H1 (cell line): ENCODE data around the gene CTAG2. TPM values are rescaled to one million over a fixed set of nuclear protein-coding genes. Genes with fewer than 3 reads are reported as not detected.

Experiments used
- CTCF ChIA-PET: fragments of 300-600 bp; sonication (Branson Sonifier 250); formaldehyde crosslinking; loops from one replicate; lab custom pipeline; 2021; ENCODE audit not compliant: partially characterized antibody; lab: Charles Lee
- POLR2A ChIA-PET: fragments of 300-600 bp; sonication (Branson Sonifier 250); formaldehyde crosslinking; loops from one replicate; lab custom pipeline; 2021; ENCODE audit warnings: inconsistent platforms; ENCODE audit not compliant: partially characterized antibody; lab: Charles Lee
- DNase-seq, 2 experiments: peaks; one replicate each; pipeline versions ENCODE4 v3.0.0 to v3.0.0-alpha.2; 2010 to 2022; ENCODE audit warnings: low spot score in 2 of 2, low read depth in 1 of 2, mixed read lengths in 1 of 2
- FAIRE-seq: peaks from 2 replicates; lab custom pipeline; 2011; peaks lifted over from hg19 to GRCh38; lab: Jason Lieb, UNC
- H2AFZ ChIP-seq: 2 replicates; pipeline ENCODE4 v1.8.1; 2012; ENCODE audit warnings: low read length, inconsistent platforms
- H2AK5ac ChIP-seq: 2 replicates; pipeline ENCODE4 v1.6.1; 2013; ENCODE audit warnings: low read depth, low read length
- H2BK120ac ChIP-seq: replicated peaks from 2 replicates; pipeline ENCODE3; 2013; ENCODE audit warnings: low read depth, low read length, inconsistent platforms
- H2BK12ac ChIP-seq: 2 replicates; pipeline ENCODE4 v1.6.1; 2013; ENCODE audit warnings: low read depth, low read length
- H2BK15ac ChIP-seq: 2 replicates; pipeline ENCODE4 v1.6.1; 2013; ENCODE audit warnings: low read length
- H2BK20ac ChIP-seq: 2 replicates; pipeline ENCODE4 v1.6.1; 2013; ENCODE audit warnings: low read length
- H2BK5ac ChIP-seq: 2 replicates; pipeline ENCODE4 v1.6.1; 2013; ENCODE audit warnings: low read depth, low read length
- H3K14ac ChIP-seq: 2 replicates; pipeline ENCODE4 v1.6.1; 2013; ENCODE audit warnings: inconsistent platforms; ENCODE audit not compliant: insufficient read length
- H3K18ac ChIP-seq: 2 replicates; pipeline ENCODE4 v1.6.1; 2013; ENCODE audit warnings: low read length; ENCODE audit errors: extremely low read depth
- H3K23ac ChIP-seq: 2 replicates; pipeline ENCODE4 v1.6.1; 2013; ENCODE audit warnings: inconsistent platforms; ENCODE audit not compliant: insufficient read length
- H3K23me2 ChIP-seq: 2 replicates; pipeline ENCODE4 v1.6.1; 2013; ENCODE audit warnings: low read depth, low read length
- H3K27ac ChIP-seq: 2 replicates; pipeline ENCODE4 v1.6.1; 2011; ENCODE audit warnings: low read depth, low read length, inconsistent platforms
- H3K27me3 ChIP-seq, 4 experiments: replicated peaks in 1 of 4; 1 replicate in 1 of 4; 2 replicates in 3 of 4; pipeline versions ENCODE4 v1.6.1 to v1.8.1; 2011 to 2013; ENCODE audit warnings: low read length in 3 of 4, mild to moderate bottlenecking in 3 of 4, inconsistent platforms in 2 of 4, mixed read lengths in 2 of 4, moderate library complexity in 1 of 4; ENCODE audit not compliant: control insufficient read depth in 3 of 4, insufficient read depth in 3 of 4; ENCODE audit errors: extremely low read depth in 1 of 4
- H3K36me3 ChIP-seq, 4 experiments: 2 replicates each; pipeline versions ENCODE4 v1.6.1 to v1.8.1; 2011 to 2013; ENCODE audit warnings: mild to moderate bottlenecking in 4 of 4, low read length in 3 of 4, moderate library complexity in 2 of 4, control low read depth in 1 of 4, inconsistent platforms in 1 of 4; ENCODE audit not compliant: insufficient read depth in 4 of 4, control insufficient read depth in 2 of 4
- H3K4ac ChIP-seq: replicated peaks from 2 replicates; pipeline ENCODE3; 2013; ENCODE audit warnings: low read length, low read depth, mixed read lengths, inconsistent platforms; ENCODE audit not compliant: insufficient read length
- H3K4me1 ChIP-seq, 4 experiments: replicated peaks in 1 of 4; 1 replicate in 1 of 4; 2 replicates in 3 of 4; pipeline versions ENCODE4 v1.6.1 to v1.8.1; 2011 to 2013; ENCODE audit warnings: low read length in 3 of 4, inconsistent platforms in 2 of 4, mixed read lengths in 1 of 4; ENCODE audit not compliant: insufficient read depth in 4 of 4, control insufficient read depth in 3 of 4
- H3K4me2 ChIP-seq, 2 experiments: 2 replicates each; pipeline versions ENCODE4 v1.6.1 to v1.8.1; 2011 to 2013; ENCODE audit warnings: low read depth in 2 of 2, low read length in 2 of 2, control low read depth in 1 of 2, inconsistent platforms in 1 of 2, mild to moderate bottlenecking in 1 of 2; ENCODE audit not compliant: insufficient read depth in 1 of 2
- H3K4me3 ChIP-seq, 4 experiments: fragments of 200-600, 300-600 bp in 1 of 4; sonication (generic), shearing (Covaris generic), sonication (Bioruptor Twin) in 1 of 4; 2 replicates each; pipeline versions ENCODE4 v1.5.1 to v1.8.1; 2011 to 2016; ENCODE audit warnings: low read length in 4 of 4, low read depth in 3 of 4, control low read depth in 2 of 4, inconsistent platforms in 2 of 4, mild to moderate bottlenecking in 2 of 4, mixed read lengths in 1 of 4, moderate library complexity in 1 of 4; ENCODE audit not compliant: insufficient read depth in 2 of 4; ENCODE audit errors: extremely low read depth in 1 of 4
- H3K56ac ChIP-seq: replicated peaks from 2 replicates; pipeline ENCODE3; 2013; ENCODE audit warnings: low read depth, mild to moderate bottlenecking, mixed read lengths, low read length, inconsistent platforms; ENCODE audit not compliant: insufficient read length
- H3K79me1 ChIP-seq: 2 replicates; pipeline ENCODE4 v1.6.1; 2013; ENCODE audit warnings: low read depth, low read length, control low read depth
- H3K79me2 ChIP-seq, 2 experiments: 2 replicates each; pipeline versions ENCODE4 v1.6.1 to v1.8.1; 2012 to 2013; ENCODE audit warnings: low read length in 2 of 2, mild to moderate bottlenecking in 2 of 2, inconsistent platforms in 1 of 2; ENCODE audit not compliant: insufficient read depth in 2 of 2, control insufficient read depth in 1 of 2
- H3K9ac ChIP-seq, 4 experiments: replicated peaks in 1 of 4; 1 replicate in 1 of 4; 2 replicates in 3 of 4; pipeline versions ENCODE4 v1.6.1 to v1.8.1; 2011 to 2013; ENCODE audit warnings: low read depth in 3 of 4, low read length in 3 of 4, control low read depth in 2 of 4, mild to moderate bottlenecking in 2 of 4, moderate library complexity in 2 of 4, inconsistent platforms in 1 of 4; ENCODE audit errors: extremely low read depth in 1 of 4
- H3K9me3 ChIP-seq, 2 experiments: 2 replicates each; pipeline versions ENCODE4 v1.6.1 to v1.8.1; 2012 to 2013; ENCODE audit warnings: mild to moderate bottlenecking in 2 of 2, moderate library complexity in 2 of 2, control low read depth in 1 of 2, inconsistent platforms in 1 of 2, low read depth in 1 of 2, low read length in 1 of 2, mixed read lengths in 1 of 2; ENCODE audit not compliant: insufficient read depth in 2 of 2
- H4K20me1 ChIP-seq, 2 experiments: replicated peaks in 1 of 2; 2 replicates each; pipeline versions ENCODE3 to v1.8.1; 2011 to 2013; ENCODE audit warnings: inconsistent platforms in 2 of 2, low read length in 2 of 2, mild to moderate bottlenecking in 1 of 2; ENCODE audit not compliant: insufficient read depth in 2 of 2, control insufficient read depth in 1 of 2
- H4K5ac ChIP-seq: 2 replicates; pipeline ENCODE4 v1.6.1; 2013; ENCODE audit warnings: low read length, low read depth, mixed read lengths, inconsistent platforms; ENCODE audit not compliant: insufficient read length
- H4K8ac ChIP-seq: 2 replicates; pipeline ENCODE4 v1.8.0; 2013; ENCODE audit warnings: mild to moderate bottlenecking, moderate library complexity, low read length, inconsistent platforms; ENCODE audit not compliant: insufficient read depth; ENCODE audit errors: extremely low read depth
- H4K91ac ChIP-seq: replicated peaks from 2 replicates; pipeline ENCODE3; 2013; ENCODE audit warnings: low read length, mixed read lengths, inconsistent platforms; ENCODE audit not compliant: insufficient read length
- NRF1 ChIP-seq: IDR thresholded peaks from 2 replicates; pipeline ENCODE4 v1.6.1; 2011; ENCODE audit warnings: mild to moderate bottlenecking, low read depth, low read length, improper control_type of control experiment
- WGBS, 2 experiments: shearing (Covaris generic) in 1 of 2; methylation state at CpG; one replicate each; pipeline versions ENCODE4 v1.1.6 to v1.1.7; 2013 to 2015; ENCODE audit warnings: low lambda C conversion rate in 2 of 2, mixed read lengths in 2 of 2, inconsistent platforms in 1 of 2, low coverage in 1 of 2, missing lambda C conversion rate in 1 of 2; ENCODE audit not compliant: insufficient replicate concordance in 2 of 2, insufficient coverage in 1 of 2, insufficient read length in 1 of 2; ENCODE audit errors: extremely low coverage in 1 of 2, missing lambda C conversion rate in 1 of 2; 5-methylcytosine and 5-hydroxymethylcytosine counted together
- polyA plus RNA-seq, 7 experiments: library from polyadenylated mRNA; depleted of rRNA in 3 of 7; stranded (reverse) in 5 of 7; unstranded in 2 of 7; fragments of >200 nt in 5 of 7; fragments of 200-250 nt in 2 of 7; gene quantifications; 1 replicate in 5 of 7; 2 replicates in 1 of 7; 4 replicates in 1 of 7; pipeline versions ENCODE4 v1.2.1 to v1.2.3, GENCODE V29; 2011 to 2013; ENCODE audit warnings: missing spikeins in 2 of 7, mixed read lengths in 2 of 7
- total RNA-seq: library from RNA; stranded (reverse); fragmentation: NEBNext Ultra II Directional; extraction: Animal tissue kit (Norgen Biotek cat#: 25700); gene quantifications from 2 replicates; pipeline ENCODE4 v1.2.1, GENCODE V29; 2021

CTAG2 gene
- total and polyA plus RNA-seq, 2 of the 8 experiments (the other 6 are each of a cell fraction or from before 2014, with no cell fraction given), result not detected

DNA sequence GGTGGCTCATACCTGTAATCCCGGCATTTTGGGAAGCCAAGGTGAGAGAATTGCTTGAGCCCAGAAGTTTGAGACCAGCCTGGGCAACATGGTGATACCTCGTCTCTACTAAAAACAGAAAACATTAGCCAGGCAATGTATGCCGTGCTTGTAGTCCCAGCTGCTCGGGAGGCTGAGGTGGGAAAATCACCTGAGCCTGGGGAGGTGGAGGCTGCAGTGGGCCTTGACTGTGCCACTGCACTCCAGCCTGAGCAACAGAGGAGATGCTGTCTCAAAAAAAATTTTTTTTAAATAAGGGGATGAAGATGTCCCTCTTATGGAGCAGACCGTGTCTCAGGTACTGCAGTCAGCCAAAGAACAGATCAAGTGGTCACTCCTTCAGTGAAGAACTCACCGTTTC, 47.8 kb downstream of the CTAG2 start:
- no peak overlapping the region for H3K56ac ChIP-seq
- no peaks in the 10 kb centered on the region for H3K27me3 ChIP-seq
- no peak for TF ChIP-seq NRF1
- TF ChIP-seq, all 59 proteins: peak for 0
- Histone ChIP-seq H2BK12ac (no peak overlapping the region), H2BK5ac (no peak overlapping the region), H2AK5ac (no peak overlapping the region), H3K9me3 (no peaks in the 10 kb centered on the region), H3K4me1 (peaks cover 0 to 2% (median 0%) of the 10 kb centered on the region in 4 experiments; a peak in 1 of 7 replicates), H3K36me3 (no peaks in the 10 kb centered on the region), H3K4ac (no peak overlapping the region), H3K4me3 (no peak overlapping the region), H3K14ac (no peak overlapping the region), H4K20me1 (no peaks in the 10 kb centered on the region), H2AFZ (no peak overlapping the region), H2BK15ac (no peak overlapping the region), H2BK120ac (no peak overlapping the region), H3K9ac (no peak overlapping the region), H4K8ac (no peak overlapping the region), H3K79me1 (no peaks in the 10 kb centered on the region), H2BK20ac (no peak overlapping the region), H3K79me2 (no peaks in the 10 kb centered on the region), H3K27ac (no peak overlapping the region), H4K91ac (no peak overlapping the region), H3K18ac (no peak overlapping the region), H3K23me2 (no peaks in the 10 kb centered on the region), H3K23ac (no peak overlapping the region), H4K5ac (no peak overlapping the region), H3K4me2 (no peak overlapping the region)
- ChIA-PET CTCF (no interaction called here), POLR2A (no interaction called here)
- no peak for FAIRE-seq
- DNase-seq, result no peak
- WGBS, 2 experiments, result 80% methylated on average over 3 of the region's 6 CpGs; no CpG with 5 or more reads in 1 of the 2 experiments
